HepG2 (cell line): ENCODE measurements around the gene CADM2.

Experiments used
- ATF7 ChIP-seq, 2 experiments: fragments of 450-650 bp in 1 of 2; sonication (generic) in 1 of 2; formaldehyde crosslinking in 1 of 2; IDR thresholded peaks; 2 replicates each; pipeline versions ENCODE4 v1.4.0 to v1.6.1; 2016 to 2020; ENCODE audit warnings: antibody characterized with exemption in 1 of 2, mild to moderate bottlenecking in 1 of 2, missing genetic modification reagents in 1 of 2
- CCDC6 ChIP-seq: sonication (generic); formaldehyde crosslinking; IDR thresholded peaks from 2 replicates; pipeline ENCODE4 v1.8.1; 2022; ENCODE audit warnings: mild to moderate bottlenecking, missing genetic modification reagents, moderate library complexity
- CEBPG ChIP-seq: IDR thresholded peaks from 2 replicates; pipeline ENCODE4 v1.6.1; 2016
- EZH2 ChIP-seq: conservative IDR thresholded peaks from 2 replicates; pipeline ENCODE4 v1.6.1; 2012; ENCODE audit warnings: mild to moderate bottlenecking, low read depth, low read length, moderate library complexity
- FOXM1 ChIP-seq: sonication (generic); formaldehyde crosslinking; IDR thresholded peaks from 2 replicates; pipeline ENCODE4 v1.5.0; 2020; ENCODE audit warnings: missing genetic modification reagents
- GATA4 ChIP-seq: sonication (generic); IDR thresholded peaks from 2 replicates; pipeline ENCODE4 v1.6.1; 2016; ENCODE audit warnings: antibody characterized with exemption, low read depth, borderline replicate concordance
- HNRNPH1 ChIP-seq: fragments of 200-400 bp; formaldehyde crosslinking; optimal IDR thresholded peaks from 2 replicates; pipeline ENCODE3; 2017; ENCODE audit warnings: mild to moderate bottlenecking, low read depth, low read length
- MAZ ChIP-seq, 2 experiments: sonication (generic) in 1 of 2; formaldehyde crosslinking in 1 of 2; IDR thresholded peaks; 2 replicates each; pipeline versions ENCODE4 v1.5.0 to v1.6.1; 2012 to 2020; ENCODE audit warnings: low read depth in 2 of 2, mild to moderate bottlenecking in 2 of 2, borderline replicate concordance in 1 of 2, improper control_type of control experiment in 1 of 2, low read length in 1 of 2, missing genetic modification reagents in 1 of 2, moderate library complexity in 1 of 2
- ZFP36L1 ChIP-seq: sonication (generic); formaldehyde crosslinking; IDR thresholded peaks from 2 replicates; pipeline ENCODE4 v1.8.0; 2022; ENCODE audit warnings: mild to moderate bottlenecking, missing genetic modification reagents, moderate library complexity
- TF ChIP-seq, protein P1 (sequence below): IDR thresholded peaks from 2 replicates; pipeline ENCODE4 v1.6.1; 2016; ENCODE audit warnings: mild to moderate bottlenecking, missing biosample characterization, missing genetic modification reagents
- TF ChIP-seq, protein P2 (sequence below): IDR thresholded peaks from 2 replicates; pipeline ENCODE4 v1.6.1; 2012; ENCODE audit warnings: inconsistent platforms
- TF ChIP-seq, protein P3 (sequence below): sonication (generic); formaldehyde crosslinking; IDR thresholded peaks from 2 replicates; pipeline ENCODE4 v1.5.0; 2020; ENCODE audit warnings: mild to moderate bottlenecking, missing genetic modification reagents, moderate library complexity

DNA sequence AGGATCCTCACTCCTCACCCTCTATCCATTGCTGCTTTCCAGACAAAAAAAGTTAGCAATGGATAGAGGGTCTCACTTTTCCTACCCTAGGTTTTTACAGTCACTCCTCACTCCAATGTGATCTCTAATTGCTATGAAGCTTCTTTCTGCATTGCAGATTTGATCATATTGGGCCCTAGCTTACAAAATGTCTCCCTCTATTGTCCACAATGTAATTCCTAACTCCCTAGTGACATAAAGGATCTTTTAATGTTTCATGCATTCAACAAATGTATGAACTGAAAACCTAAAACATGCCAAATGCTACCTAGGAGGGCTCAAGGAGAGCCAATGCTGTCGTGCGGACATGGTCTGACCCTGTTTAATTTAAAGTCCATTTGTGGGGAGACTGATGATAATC, 234.8 kb downstream of the CADM2 start:
- TF ChIP-seq ZFP36L1 (CRISPR knock-in tag) (no peak), EZH2 (no peak), CCDC6 (CRISPR knock-in tag) (no peak), FOXM1 (CRISPR knock-in tag) (no peak), HNRNPH1 (no peak), GATA4 (no peak), ATF7 (IDR thresholded peaks at IDR 0.05) (no peak), ATF7 (CRISPR knock-in tag; IDR thresholded peaks at IDR 0.05) (no peak), CEBPG (CRISPR knock-in tag) (no peak), MAZ (IDR thresholded peaks at IDR 0.05; ENCODE audit: borderline replicate concordance, low read depth, low read length) (no peak), MAZ (CRISPR knock-in tag; IDR thresholded peaks at IDR 0.05; ENCODE audit: low read depth) (no peak)
- TF ChIP-seq, protein P1, sequence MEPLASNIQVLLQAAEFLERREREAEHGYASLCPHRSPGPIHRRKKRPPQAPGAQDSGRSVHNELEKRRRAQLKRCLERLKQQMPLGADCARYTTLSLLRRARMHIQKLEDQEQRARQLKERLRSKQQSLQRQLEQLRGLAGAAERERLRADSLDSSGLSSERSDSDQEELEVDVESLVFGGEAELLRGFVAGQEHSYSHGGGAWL (CRISPR knock-in tag): no peak
- TF ChIP-seq, protein P2, sequence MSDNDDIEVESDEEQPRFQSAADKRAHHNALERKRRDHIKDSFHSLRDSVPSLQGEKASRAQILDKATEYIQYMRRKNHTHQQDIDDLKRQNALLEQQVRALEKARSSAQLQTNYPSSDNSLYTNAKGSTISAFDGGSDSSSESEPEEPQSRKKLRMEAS: no peak
- TF ChIP-seq, protein P3, sequence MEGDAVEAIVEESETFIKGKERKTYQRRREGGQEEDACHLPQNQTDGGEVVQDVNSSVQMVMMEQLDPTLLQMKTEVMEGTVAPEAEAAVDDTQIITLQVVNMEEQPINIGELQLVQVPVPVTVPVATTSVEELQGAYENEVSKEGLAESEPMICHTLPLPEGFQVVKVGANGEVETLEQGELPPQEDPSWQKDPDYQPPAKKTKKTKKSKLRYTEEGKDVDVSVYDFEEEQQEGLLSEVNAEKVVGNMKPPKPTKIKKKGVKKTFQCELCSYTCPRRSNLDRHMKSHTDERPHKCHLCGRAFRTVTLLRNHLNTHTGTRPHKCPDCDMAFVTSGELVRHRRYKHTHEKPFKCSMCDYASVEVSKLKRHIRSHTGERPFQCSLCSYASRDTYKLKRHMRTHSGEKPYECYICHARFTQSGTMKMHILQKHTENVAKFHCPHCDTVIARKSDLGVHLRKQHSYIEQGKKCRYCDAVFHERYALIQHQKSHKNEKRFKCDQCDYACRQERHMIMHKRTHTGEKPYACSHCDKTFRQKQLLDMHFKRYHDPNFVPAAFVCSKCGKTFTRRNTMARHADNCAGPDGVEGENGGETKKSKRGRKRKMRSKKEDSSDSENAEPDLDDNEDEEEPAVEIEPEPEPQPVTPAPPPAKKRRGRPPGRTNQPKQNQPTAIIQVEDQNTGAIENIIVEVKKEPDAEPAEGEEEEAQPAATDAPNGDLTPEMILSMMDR (CRISPR knock-in tag): no peak
